ENCODE results near the gene ST8SIA2. TPM values are rescaled to one million over a fixed set of nuclear protein-coding genes. Genes with fewer than 3 reads are reported as not detected.

Gene ST8SIA2
- total and polyA plus RNA-seq, 4 donors: not detected

DNA sequence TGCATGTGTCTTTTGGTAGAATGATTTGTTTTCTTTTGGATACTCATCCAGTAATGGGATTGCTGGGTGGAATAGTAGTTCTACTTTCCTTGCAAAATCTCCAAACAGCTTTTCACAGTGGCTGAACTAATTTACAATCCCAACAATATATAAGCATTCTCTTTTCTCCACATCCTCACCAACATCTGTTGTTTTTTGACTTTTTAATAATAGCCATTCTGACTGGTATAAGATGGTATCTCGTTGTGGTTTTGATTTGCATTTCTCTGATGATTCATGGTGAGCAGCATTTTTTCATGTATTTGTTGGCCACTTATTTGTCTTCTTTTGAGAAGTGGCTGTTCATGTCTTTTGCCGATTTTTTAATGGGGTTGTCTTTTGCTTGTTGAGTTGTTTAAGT lies 55.8 kb downstream of the ST8SIA2 start (continued):
- TF ChIP-seq, protein P1, sequence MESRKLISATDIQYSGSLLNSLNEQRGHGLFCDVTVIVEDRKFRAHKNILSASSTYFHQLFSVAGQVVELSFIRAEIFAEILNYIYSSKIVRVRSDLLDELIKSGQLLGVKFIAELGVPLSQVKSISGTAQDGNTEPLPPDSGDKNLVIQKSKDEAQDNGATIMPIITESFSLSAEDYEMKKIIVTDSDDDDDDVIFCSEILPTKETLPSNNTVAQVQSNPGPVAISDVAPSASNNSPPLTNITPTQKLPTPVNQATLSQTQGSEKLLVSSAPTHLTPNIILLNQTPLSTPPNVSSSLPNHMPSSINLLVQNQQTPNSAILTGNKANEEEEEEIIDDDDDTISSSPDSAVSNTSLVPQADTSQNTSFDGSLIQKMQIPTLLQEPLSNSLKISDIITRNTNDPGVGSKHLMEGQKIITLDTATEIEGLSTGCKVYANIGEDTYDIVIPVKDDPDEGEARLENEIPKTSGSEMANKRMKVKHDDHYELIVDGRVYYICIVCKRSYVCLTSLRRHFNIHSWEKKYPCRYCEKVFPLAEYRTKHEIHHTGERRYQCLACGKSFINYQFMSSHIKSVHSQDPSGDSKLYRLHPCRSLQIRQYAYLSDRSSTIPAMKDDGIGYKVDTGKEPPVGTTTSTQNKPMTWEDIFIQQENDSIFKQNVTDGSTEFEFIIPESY (IDR thresholded peaks at IDR 0.05): no peak
- TF ChIP-seq NR2F2 (IDR thresholded peaks at IDR 0.05) (no peak), JUND (IDR thresholded peaks at IDR 0.05) (no peak)
- TF ChIP-seq, protein P2, sequence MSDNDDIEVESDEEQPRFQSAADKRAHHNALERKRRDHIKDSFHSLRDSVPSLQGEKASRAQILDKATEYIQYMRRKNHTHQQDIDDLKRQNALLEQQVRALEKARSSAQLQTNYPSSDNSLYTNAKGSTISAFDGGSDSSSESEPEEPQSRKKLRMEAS (IDR thresholded peaks at IDR 0.05): no peak

DNA sequence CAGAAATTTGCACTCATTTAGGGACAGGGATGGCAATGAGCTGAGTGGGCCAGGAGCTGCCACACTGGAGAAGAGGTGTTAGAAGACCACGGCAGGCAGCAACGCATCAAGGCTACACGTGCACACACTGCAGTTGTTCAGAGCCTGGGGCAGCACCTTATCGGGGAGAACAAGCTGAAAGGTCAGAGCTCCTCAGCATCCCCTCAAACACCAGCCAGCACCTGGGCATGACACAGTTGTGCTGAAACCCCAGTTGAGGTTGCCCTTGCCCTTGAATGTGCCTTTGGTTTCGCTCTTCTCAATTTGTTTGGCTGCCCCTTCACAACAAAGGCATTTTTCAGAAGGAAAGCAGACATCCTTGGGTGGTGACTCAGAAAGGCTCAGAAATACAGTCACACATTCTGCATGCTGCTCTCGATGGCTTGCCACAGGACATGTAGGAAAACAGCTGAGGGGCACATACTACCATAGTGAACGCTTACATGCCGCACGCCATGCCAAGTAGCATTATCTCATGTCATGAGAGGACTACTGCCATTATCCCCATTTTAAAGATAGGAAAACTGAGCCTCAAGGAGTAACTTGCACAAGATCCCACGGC lies 57.6 kb downstream of the ST8SIA2 start:
- H3K27me3 ChIP-seq (ENCODE audit: control insufficient read depth in 4 of 4, insufficient read depth in 4 of 4, low read length in 3 of 4): peaks cover 0 to 3% (median 0%) of the 10 kb centered on the region in 4 donors
- no peak for DNase-seq (ENCODE audit: low spot score)
- H3K9ac ChIP-seq (ENCODE audit: low read depth in 1 of 2, low read length in 2 of 2): no peak overlapping the region
- TF ChIP-seq, protein P3, sequence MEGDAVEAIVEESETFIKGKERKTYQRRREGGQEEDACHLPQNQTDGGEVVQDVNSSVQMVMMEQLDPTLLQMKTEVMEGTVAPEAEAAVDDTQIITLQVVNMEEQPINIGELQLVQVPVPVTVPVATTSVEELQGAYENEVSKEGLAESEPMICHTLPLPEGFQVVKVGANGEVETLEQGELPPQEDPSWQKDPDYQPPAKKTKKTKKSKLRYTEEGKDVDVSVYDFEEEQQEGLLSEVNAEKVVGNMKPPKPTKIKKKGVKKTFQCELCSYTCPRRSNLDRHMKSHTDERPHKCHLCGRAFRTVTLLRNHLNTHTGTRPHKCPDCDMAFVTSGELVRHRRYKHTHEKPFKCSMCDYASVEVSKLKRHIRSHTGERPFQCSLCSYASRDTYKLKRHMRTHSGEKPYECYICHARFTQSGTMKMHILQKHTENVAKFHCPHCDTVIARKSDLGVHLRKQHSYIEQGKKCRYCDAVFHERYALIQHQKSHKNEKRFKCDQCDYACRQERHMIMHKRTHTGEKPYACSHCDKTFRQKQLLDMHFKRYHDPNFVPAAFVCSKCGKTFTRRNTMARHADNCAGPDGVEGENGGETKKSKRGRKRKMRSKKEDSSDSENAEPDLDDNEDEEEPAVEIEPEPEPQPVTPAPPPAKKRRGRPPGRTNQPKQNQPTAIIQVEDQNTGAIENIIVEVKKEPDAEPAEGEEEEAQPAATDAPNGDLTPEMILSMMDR (IDR thresholded peaks at IDR 0.05; ENCODE audit: low read depth, low read length, missing input control): no peak
- TF ChIP-seq GABPA (IDR thresholded peaks at IDR 0.05 in 1 of 2, conservative IDR thresholded peaks at IDR 0.05 in 1 of 2) (no peak), HNF4G (IDR thresholded peaks at IDR 0.05) (no peak), FOXA2 (IDR thresholded peaks at IDR 0.05) (no peak), RAD21 (IDR thresholded peaks at IDR 0.05) (no peak), FOXA1 (IDR thresholded peaks at IDR 0.05) (no peak)
- TF ChIP-seq, protein P1 (IDR thresholded peaks at IDR 0.05): no peak
- TF ChIP-seq, protein P2 (IDR thresholded peaks at IDR 0.05): no peak
- WGBS: 88% methylated on average over 10 of the region's 10 CpGs
- no peak overlapping the region for H3K4me3 ChIP-seq (ENCODE audit: low read depth in 1 of 3, low read length in 3 of 3)
- H3K27ac ChIP-seq (ENCODE audit: low read depth in 1 of 2, low read length in 2 of 2): no peak overlapping the region
- H3K4me1 ChIP-seq (ENCODE audit: control insufficient read depth in 4 of 4, insufficient read depth in 4 of 4, low read length in 3 of 4): no peaks in the 10 kb centered on the region
- H3K9me3 ChIP-seq (ENCODE audit: control insufficient read depth in 4 of 4, low read length in 3 of 4): no peaks in the 10 kb centered on the region
- no peaks in the 10 kb centered on the region for H3K36me3 ChIP-seq (ENCODE audit: control insufficient read depth in 4 of 4, insufficient read depth in 3 of 4, low read depth in 1 of 4, low read length in 3 of 4)

DNA sequence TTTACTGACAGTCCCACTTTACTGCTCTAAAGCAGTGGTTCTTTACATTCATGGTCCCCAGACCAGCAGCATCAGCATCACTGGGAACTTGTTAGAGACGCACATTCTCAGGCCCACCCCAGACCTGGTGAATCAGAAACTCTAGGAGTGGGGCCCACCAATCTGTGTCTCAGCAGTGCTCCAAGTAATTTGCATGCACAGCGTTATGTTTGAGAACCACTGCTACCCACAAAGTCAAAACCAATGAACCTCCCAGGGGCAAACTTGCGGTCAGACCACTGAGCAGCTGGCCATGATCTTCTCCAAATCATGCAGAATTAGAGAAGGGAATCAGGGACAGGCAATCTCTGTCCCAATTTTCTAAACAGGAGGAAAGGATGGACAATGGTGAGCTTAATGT lies 58.5 kb downstream of the ST8SIA2 start:
- DNase-seq (ENCODE audit: low spot score): no peak
- Histone ChIP-seq H3K9me3 (ENCODE audit: control insufficient read depth in 4 of 4, low read length in 3 of 4) (no peaks in the 10 kb centered on the region), H3K4me3 (ENCODE audit: low read depth in 1 of 3, low read length in 3 of 3) (no peak overlapping the region), H3K27me3 (ENCODE audit: control insufficient read depth in 4 of 4, insufficient read depth in 4 of 4, low read length in 3 of 4) (peaks cover 0 to 2% (median 0%) of the 10 kb centered on the region in 4 donors), H3K4me1 (ENCODE audit: control insufficient read depth in 4 of 4, insufficient read depth in 4 of 4, low read length in 3 of 4) (no peaks in the 10 kb centered on the region), H3K36me3 (ENCODE audit: control insufficient read depth in 4 of 4, insufficient read depth in 3 of 4, low read depth in 1 of 4, low read length in 3 of 4) (no peaks in the 10 kb centered on the region), H3K9ac (ENCODE audit: low read depth in 1 of 2, low read length in 2 of 2) (no peak overlapping the region), H3K27ac (ENCODE audit: low read depth in 1 of 2, low read length in 2 of 2) (no peak overlapping the region)
- 76% methylated on average over 3 of the region's 3 CpGs for WGBS
- TF ChIP-seq GABPA (IDR thresholded peaks at IDR 0.05 in 1 of 2, conservative IDR thresholded peaks at IDR 0.05 in 1 of 2) (no peak), FOXA1 (IDR thresholded peaks at IDR 0.05) (no peak), JUND (IDR thresholded peaks at IDR 0.05) (no peak)
- TF ChIP-seq, protein P4, sequence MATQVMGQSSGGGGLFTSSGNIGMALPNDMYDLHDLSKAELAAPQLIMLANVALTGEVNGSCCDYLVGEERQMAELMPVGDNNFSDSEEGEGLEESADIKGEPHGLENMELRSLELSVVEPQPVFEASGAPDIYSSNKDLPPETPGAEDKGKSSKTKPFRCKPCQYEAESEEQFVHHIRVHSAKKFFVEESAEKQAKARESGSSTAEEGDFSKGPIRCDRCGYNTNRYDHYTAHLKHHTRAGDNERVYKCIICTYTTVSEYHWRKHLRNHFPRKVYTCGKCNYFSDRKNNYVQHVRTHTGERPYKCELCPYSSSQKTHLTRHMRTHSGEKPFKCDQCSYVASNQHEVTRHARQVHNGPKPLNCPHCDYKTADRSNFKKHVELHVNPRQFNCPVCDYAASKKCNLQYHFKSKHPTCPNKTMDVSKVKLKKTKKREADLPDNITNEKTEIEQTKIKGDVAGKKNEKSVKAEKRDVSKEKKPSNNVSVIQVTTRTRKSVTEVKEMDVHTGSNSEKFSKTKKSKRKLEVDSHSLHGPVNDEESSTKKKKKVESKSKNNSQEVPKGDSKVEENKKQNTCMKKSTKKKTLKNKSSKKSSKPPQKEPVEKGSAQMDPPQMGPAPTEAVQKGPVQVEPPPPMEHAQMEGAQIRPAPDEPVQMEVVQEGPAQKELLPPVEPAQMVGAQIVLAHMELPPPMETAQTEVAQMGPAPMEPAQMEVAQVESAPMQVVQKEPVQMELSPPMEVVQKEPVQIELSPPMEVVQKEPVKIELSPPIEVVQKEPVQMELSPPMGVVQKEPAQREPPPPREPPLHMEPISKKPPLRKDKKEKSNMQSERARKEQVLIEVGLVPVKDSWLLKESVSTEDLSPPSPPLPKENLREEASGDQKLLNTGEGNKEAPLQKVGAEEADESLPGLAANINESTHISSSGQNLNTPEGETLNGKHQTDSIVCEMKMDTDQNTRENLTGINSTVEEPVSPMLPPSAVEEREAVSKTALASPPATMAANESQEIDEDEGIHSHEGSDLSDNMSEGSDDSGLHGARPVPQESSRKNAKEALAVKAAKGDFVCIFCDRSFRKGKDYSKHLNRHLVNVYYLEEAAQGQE (IDR thresholded peaks at IDR 0.05): no peak
- TF ChIP-seq, protein P5, sequence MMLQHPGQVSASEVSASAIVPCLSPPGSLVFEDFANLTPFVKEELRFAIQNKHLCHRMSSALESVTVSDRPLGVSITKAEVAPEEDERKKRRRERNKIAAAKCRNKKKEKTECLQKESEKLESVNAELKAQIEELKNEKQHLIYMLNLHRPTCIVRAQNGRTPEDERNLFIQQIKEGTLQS (IDR thresholded peaks at IDR 0.05): no peak
